Mucosa of stomach (tissue), 1 donor: Measurements from ENCODE around the gene SLC35F3.
"Not testable (repeated sequence)": the region's sequence is repeated elsewhere in the genome, so short reads cannot be mapped to it uniquely, and the experiment has no call there.

ENCODE experiments used
- H3K27me3 ChIP-seq: one replicate; pipeline ENCODE4 v1.7.0; 2013; ENCODE audit warnings: mild to moderate bottlenecking, low read length; ENCODE audit not compliant: control insufficient read depth, insufficient read depth
- H3K36me3 ChIP-seq: one replicate; pipeline ENCODE4 v1.7.0; 2013; ENCODE audit warnings: low read length; ENCODE audit not compliant: control insufficient read depth, insufficient read depth
- H3K4me1 ChIP-seq: one replicate; pipeline ENCODE4 v1.7.0; 2013; ENCODE audit warnings: mild to moderate bottlenecking, low read length; ENCODE audit not compliant: control insufficient read depth, insufficient read depth
- H3K4me3 ChIP-seq: one replicate; pipeline ENCODE4 v1.7.0; 2013; ENCODE audit warnings: low read length
- H3K9ac ChIP-seq: one replicate; pipeline ENCODE4 v1.7.0; 2013; ENCODE audit warnings: mild to moderate bottlenecking, low read length, moderate library complexity
- H3K9me3 ChIP-seq: one replicate; pipeline ENCODE4 v1.7.0; 2013; ENCODE audit warnings: mild to moderate bottlenecking, low read length, moderate library complexity; ENCODE audit not compliant: control insufficient read depth
- donor health status: Pancreatic carcinoma.

SLC35F3 gene

GRCh38 chr1:234243521-234244260, 339.2 kb downstream of the SLC35F3 start:
- no peaks in the 10 kb centered on the region for H3K36me3 ChIP-seq
- H3K4me3 ChIP-seq: no peak overlapping the region
- no peaks in the 10 kb centered on the region for H3K4me1 ChIP-seq
- H3K27me3 ChIP-seq: no peaks in the 10 kb centered on the region
- no peak overlapping the region for H3K9ac ChIP-seq
- H3K9me3 ChIP-seq: no peaks in the 10 kb centered on the region

GRCh38 chr1:234244482-234244881, 340.0 kb downstream of the SLC35F3 start:
- Histone ChIP-seq H3K4me1 (no peaks in the 10 kb centered on the region), H3K27me3 (no peaks in the 10 kb centered on the region), H3K36me3 (no peaks in the 10 kb centered on the region), H3K9ac (no peak overlapping the region), H3K4me3 (no peak overlapping the region), H3K9me3 (no peaks in the 10 kb centered on the region)

- no peak overlapping the region for H3K4me3 ChIP-seq
- H3K27me3 ChIP-seq: no peaks in the 10 kb centered on the region
- no peak overlapping the region for H3K9ac ChIP-seq
- no peaks in the 10 kb centered on the region for H3K4me1 ChIP-seq
- no peaks in the 10 kb centered on the region for H3K36me3 ChIP-seq
- H3K9me3 ChIP-seq: no peaks in the 10 kb centered on the region
Measured at GRCh38 chr1:234246638-234247116, 342.2 kb downstream of the SLC35F3 start.

GRCh38 chr1:234247746-234248145, 343.3 kb downstream of the SLC35F3 start:
- H3K4me1 ChIP-seq, H3K4me3 ChIP-seq, H3K9me3 ChIP-seq, H3K27me3 ChIP-seq, H3K9ac ChIP-seq, H3K36me3 ChIP-seq: not testable (repeated sequence)

- Histone ChIP-seq H3K4me3 (no peak overlapping the region), H3K27me3 (no peaks in the 10 kb centered on the region), H3K9me3 (no peaks in the 10 kb centered on the region), H3K9ac (no peak overlapping the region), H3K36me3 (no peaks in the 10 kb centered on the region), H3K4me1 (no peaks in the 10 kb centered on the region)
Measured at GRCh38 chr1:234250747-234251146, 346.3 kb downstream of the SLC35F3 start.

- H3K4me1 ChIP-seq: no peaks in the 10 kb centered on the region
- no peak overlapping the region for H3K9ac ChIP-seq
Measured at GRCh38 chr1:234253732-234254131, 349.3 kb downstream of the SLC35F3 start.

GRCh38 chr1:234256359-234256758, 351.9 kb downstream of the SLC35F3 start:
- no peak overlapping the region for H3K4me3 ChIP-seq
- H3K9ac ChIP-seq: no peak overlapping the region
- H3K9me3 ChIP-seq: no peaks in the 10 kb centered on the region
- no peaks in the 10 kb centered on the region for H3K4me1 ChIP-seq
- no peaks in the 10 kb centered on the region for H3K36me3 ChIP-seq
- no peaks in the 10 kb centered on the region for H3K27me3 ChIP-seq

More at GRCh38 chr1:234253732-234254131, 349.3 kb downstream of the SLC35F3 start:
- no peaks in the 10 kb centered on the region for H3K36me3 ChIP-seq
- no peaks in the 10 kb centered on the region for H3K27me3 ChIP-seq
- H3K9me3 ChIP-seq: no peaks in the 10 kb centered on the region
- no peak overlapping the region for H3K4me3 ChIP-seq

- peaks cover 4% of the 10 kb centered on the region for H3K4me1 ChIP-seq
- no peaks in the 10 kb centered on the region for H3K36me3 ChIP-seq
- H3K4me3 ChIP-seq: no peak overlapping the region
- H3K9me3 ChIP-seq: no peaks in the 10 kb centered on the region
- H3K9ac ChIP-seq: no peak overlapping the region
- H3K27me3 ChIP-seq: no peaks in the 10 kb centered on the region
Measured at GRCh38 chr1:234258071-234258470, 353.6 kb downstream of the SLC35F3 start.

GRCh38 chr1:234260578-234260977, 356.1 kb downstream of the SLC35F3 start:
- no peak overlapping the region for H3K9ac ChIP-seq
- no peaks in the 10 kb centered on the region for H3K27me3 ChIP-seq
- no peaks in the 10 kb centered on the region for H3K36me3 ChIP-seq
- no peak overlapping the region for H3K4me3 ChIP-seq
- no peaks in the 10 kb centered on the region for H3K9me3 ChIP-seq
- peaks cover 4% of the 10 kb centered on the region for H3K4me1 ChIP-seq

GRCh38 chr1:234261545-234261944, 357.1 kb downstream of the SLC35F3 start:
- Histone ChIP-seq H3K4me3 (no peak overlapping the region), H3K4me1 (peaks cover 4% of the 10 kb centered on the region), H3K9ac (no peak overlapping the region), H3K27me3 (no peaks in the 10 kb centered on the region), H3K36me3 (no peaks in the 10 kb centered on the region), H3K9me3 (no peaks in the 10 kb centered on the region)

GRCh38 chr1:234262007-234262753, 357.7 kb downstream of the SLC35F3 start:
- no peaks in the 10 kb centered on the region for H3K9me3 ChIP-seq
- H3K27me3 ChIP-seq: no peaks in the 10 kb centered on the region
- no peak overlapping the region for H3K4me3 ChIP-seq
- peaks cover 4% of the 10 kb centered on the region for H3K4me1 ChIP-seq
- H3K36me3 ChIP-seq: no peaks in the 10 kb centered on the region
- H3K9ac ChIP-seq: no peak overlapping the region

GRCh38 chr1:234262754-234263105, 358.3 kb downstream of the SLC35F3 start:
- peaks cover 4% of the 10 kb centered on the region for H3K4me1 ChIP-seq
- no peaks in the 10 kb centered on the region for H3K36me3 ChIP-seq
- no peaks in the 10 kb centered on the region for H3K27me3 ChIP-seq
- H3K4me3 ChIP-seq: no peak overlapping the region
- no peaks in the 10 kb centered on the region for H3K9me3 ChIP-seq
- H3K9ac ChIP-seq: no peak overlapping the region
